BLaER1 treated with 17β-estradiol and CSF1 and Interleukin-3, amounts not matched to agents 10 nM and 100 nM (cell line): Measurements from ENCODE around the gene KIRREL3.

ENCODE experiments used
- H3K27ac ChIP-seq, 11 experiments: shearing (Covaris generic); formaldehyde crosslinking; 2 replicates each; pipeline ENCODE4 v1.8.1; 2022
- H3K27me3 ChIP-seq, 11 experiments: shearing (Covaris generic); formaldehyde crosslinking; 2 replicates each; pipeline ENCODE4 v1.8.1; 2022
- H3K36me3 ChIP-seq, 11 experiments: shearing (Covaris generic); formaldehyde crosslinking; 2 replicates each; pipeline ENCODE4 v1.8.1; 2022
- H3K4me1 ChIP-seq, 10 experiments: shearing (Covaris generic); formaldehyde crosslinking; 2 replicates each; pipeline ENCODE4 v1.8.1; 2022
- H3K4me2 ChIP-seq, 11 experiments: shearing (Covaris generic); formaldehyde crosslinking; 2 replicates each; pipeline ENCODE4 v1.8.1; 2022
- H3K4me3 ChIP-seq, 10 experiments: shearing (Covaris generic); formaldehyde crosslinking; 2 replicates each; pipeline ENCODE4 v1.8.1; 2022
- H3K9ac ChIP-seq, 11 experiments: shearing (Covaris generic); formaldehyde crosslinking; 2 replicates each; pipeline ENCODE4 v1.8.1; 2022
- H3K9me3 ChIP-seq, 11 experiments: shearing (Covaris generic); formaldehyde crosslinking; replicated peaks in 1 of 11; 2 replicates each; pipeline ENCODE4 v1.8.1; 2022
- H4K20me1 ChIP-seq, 11 experiments: shearing (Covaris generic); formaldehyde crosslinking; 2 replicates each; pipeline ENCODE4 v1.8.1; 2022
- Cebpa-rat ChIP-seq, 11 experiments: shearing (Covaris generic); IDR thresholded peaks; 2 replicates each; pipeline ENCODE4 v1.8.1; 2022

Gene KIRREL3

GRCh38 chr11:126414615-126415014, 586.0 kb downstream of the KIRREL3 start:
- Histone ChIP-seq H3K9ac (no peak overlapping the region), H3K36me3 (peaks cover 4 to 55% (median 32%) of the 10 kb centered on the region in 11 experiments; a peak in 21 of 22 replicates), H3K27ac (no peak overlapping the region), H3K4me1 (peaks cover 5 to 30% (median 22%) of the 10 kb centered on the region in 10 experiments), H3K9me3 (no peaks in the 10 kb centered on the region), H4K20me1 (peaks cover 0 to 20% (median 0%) of the 10 kb centered on the region in 11 experiments; a peak in 2 of 22 replicates), H3K4me2 (no peak overlapping the region), H3K27me3 (peaks cover 0 to 33% (median 0%) of the 10 kb centered on the region in 11 experiments; a peak in 5 of 22 replicates), H3K4me3 (no peak overlapping the region)
- TF ChIP-seq Cebpa-rat (IDR thresholded peaks at IDR 0.05) = no peak

GRCh38 chr11:126413843-126414405, 586.6 kb downstream of the KIRREL3 start:
- Histone ChIP-seq H3K9me3 (no peaks in the 10 kb centered on the region), H3K36me3 (peaks cover 10 to 62% (median 38%) of the 10 kb centered on the region in 11 experiments; a peak in 21 of 22 replicates), H3K27me3 (peaks cover 0 to 32% (median 0%) of the 10 kb centered on the region in 11 experiments; a peak in 5 of 22 replicates), H3K4me3 (no peak overlapping the region), H3K4me1 (peaks cover 0 to 23% (median 15%) of the 10 kb centered on the region in 10 experiments; a peak in 14 of 20 replicates), H3K9ac (no peak overlapping the region), H3K27ac (no peak overlapping the region), H4K20me1 (peaks cover 0 to 20% (median 0%) of the 10 kb centered on the region in 11 experiments; a peak in 2 of 22 replicates), H3K4me2 (no peak overlapping the region)
- TF ChIP-seq Cebpa-rat (IDR thresholded peaks at IDR 0.05) = no peak

- Histone ChIP-seq H3K9me3 (no peaks in the 10 kb centered on the region), H4K20me1 (peaks cover 0 to 20% (median 0%) of the 10 kb centered on the region in 11 experiments; a peak in 2 of 22 replicates), H3K36me3 (peaks cover 13 to 67% (median 43%) of the 10 kb centered on the region in 11 experiments; a peak in 21 of 22 replicates), H3K27ac (no peak overlapping the region), H3K4me1 (peaks cover 0 to 18% (median 10%) of the 10 kb centered on the region in 10 experiments; a peak in 12 of 20 replicates), H3K4me3 (no peak overlapping the region), H3K27me3 (peaks cover 0 to 27% (median 0%) of the 10 kb centered on the region in 11 experiments; a peak in 5 of 22 replicates), H3K4me2 (no peak overlapping the region), H3K9ac (no peak overlapping the region)
- TF ChIP-seq Cebpa-rat (IDR thresholded peaks at IDR 0.05) = no peak
These were observed 587.1 kb downstream of the KIRREL3 start for GRCh38 chr11:126413426-126413825.

GRCh38 chr11:126411971-126412381, 588.6 kb downstream of the KIRREL3 start:
- H3K27me3 ChIP-seq = peaks cover 0 to 19% (median 0%) of the 10 kb centered on the region in 11 experiments; a peak in 4 of 22 replicates
- peaks cover 0 to 11% (median 7%) of the 10 kb centered on the region in 10 experiments; a peak in 8 of 20 replicates for H3K4me1 ChIP-seq
- peaks cover 0 to 20% (median 0%) of the 10 kb centered on the region in 11 experiments; a peak in 2 of 22 replicates for H4K20me1 ChIP-seq
- no peak overlapping the region for H3K27ac ChIP-seq
- no peak overlapping the region for H3K4me2 ChIP-seq
- H3K4me3 ChIP-seq = no peak overlapping the region
- H3K9ac ChIP-seq = no peak overlapping the region
- TF ChIP-seq Cebpa-rat (IDR thresholded peaks at IDR 0.05) = no peak
- no peaks in the 10 kb centered on the region for H3K9me3 ChIP-seq
- peaks cover 16 to 79% (median 53%) of the 10 kb centered on the region in 11 experiments; a peak in 21 of 22 replicates for H3K36me3 ChIP-seq

- Histone ChIP-seq H3K4me1 (no peaks in the 10 kb centered on the region), H3K4me2 (no peak overlapping the region), H3K9me3 (no peaks in the 10 kb centered on the region), H3K36me3 (peaks cover 16 to 86% (median 55%) of the 10 kb centered on the region in 11 experiments; a peak in 21 of 22 replicates), H3K27ac (no peak overlapping the region), H3K4me3 (no peak overlapping the region), H4K20me1 (peaks cover 0 to 26% (median 0%) of the 10 kb centered on the region in 11 experiments; a peak in 3 of 22 replicates), H3K27me3 (0 out of 22 replicates have a peak, but pooled peaks cover 0 to 7% (median 0%) of the 10 kb centered on the region in 11 experiments), H3K9ac (no peak overlapping the region)
- TF ChIP-seq Cebpa-rat (IDR thresholded peaks at IDR 0.05) = no peak
These were observed 589.9 kb downstream of the KIRREL3 start for GRCh38 chr11:126410649-126411048.

- Histone ChIP-seq H3K4me3 (no peak overlapping the region), H3K27ac (no peak overlapping the region), H3K4me1 (no peaks in the 10 kb centered on the region), H4K20me1 (peaks cover 0 to 23% (median 0%) of the 10 kb centered on the region in 11 experiments; a peak in 3 of 22 replicates), H3K4me2 (no peak overlapping the region), H3K9ac (no peak overlapping the region), H3K9me3 (no peaks in the 10 kb centered on the region), H3K27me3 (no peaks in the 10 kb centered on the region), H3K36me3 (peaks cover 16 to 79% (median 50%) of the 10 kb centered on the region in 11 experiments; a peak in 21 of 22 replicates)
- TF ChIP-seq Cebpa-rat (IDR thresholded peaks at IDR 0.05) = no peak
These were observed 591.0 kb downstream of the KIRREL3 start for GRCh38 chr11:126409620-126409985.

- no peak overlapping the region for H3K4me2 ChIP-seq
- no peaks in the 10 kb centered on the region for H3K4me1 ChIP-seq
- no peaks in the 10 kb centered on the region for H3K27me3 ChIP-seq
- peaks cover 16 to 74% (median 48%) of the 10 kb centered on the region in 11 experiments; a peak in 21 of 22 replicates for H3K36me3 ChIP-seq
- H4K20me1 ChIP-seq = peaks cover 0 to 25% (median 0%) of the 10 kb centered on the region in 11 experiments; a peak in 3 of 22 replicates
- no peak overlapping the region for H3K9ac ChIP-seq
- no peak overlapping the region for H3K27ac ChIP-seq
- no peak overlapping the region for H3K4me3 ChIP-seq
- TF ChIP-seq Cebpa-rat (IDR thresholded peaks at IDR 0.05) = no peak
- H3K9me3 ChIP-seq = no peaks in the 10 kb centered on the region
These were observed 591.5 kb downstream of the KIRREL3 start for GRCh38 chr11:126408901-126409619.

- no peak overlapping the region for H3K9ac ChIP-seq
- peaks cover 0 to 26% (median 0%) of the 10 kb centered on the region in 11 experiments; a peak in 3 of 22 replicates for H4K20me1 ChIP-seq
- no peaks in the 10 kb centered on the region for H3K27me3 ChIP-seq
- TF ChIP-seq Cebpa-rat (IDR thresholded peaks at IDR 0.05) = no peak
- no peak overlapping the region for H3K27ac ChIP-seq
- peaks cover 11 to 68% (median 42%) of the 10 kb centered on the region in 11 experiments; a peak in 20 of 22 replicates for H3K36me3 ChIP-seq
- H3K9me3 ChIP-seq = no peaks in the 10 kb centered on the region
- H3K4me2 ChIP-seq = no peak overlapping the region
- peaks cover 0 to 3% (median 0%) of the 10 kb centered on the region in 10 experiments; a peak in 1 of 20 replicates for H3K4me1 ChIP-seq
- H3K4me3 ChIP-seq = no peak overlapping the region
These were observed 592.1 kb downstream of the KIRREL3 start for GRCh38 chr11:126408496-126408895.
